GM12872 (cell line): ENCODE measurements around the gene CD59.

ENCODE experiments used
- TF ChIP-seq, protein P1 (sequence below): IDR thresholded peaks from 3 replicates; pipeline ENCODE4 v1.5.1; 2011; ENCODE audit warnings: low read depth, mild to moderate bottlenecking, low read length, moderate library complexity; ENCODE audit not compliant: insufficient read depth

Gene CD59

GRCh38 chr11:33690290-33691065, 45.7 kb downstream of the CD59 start:
- TF ChIP-seq, protein P1, sequence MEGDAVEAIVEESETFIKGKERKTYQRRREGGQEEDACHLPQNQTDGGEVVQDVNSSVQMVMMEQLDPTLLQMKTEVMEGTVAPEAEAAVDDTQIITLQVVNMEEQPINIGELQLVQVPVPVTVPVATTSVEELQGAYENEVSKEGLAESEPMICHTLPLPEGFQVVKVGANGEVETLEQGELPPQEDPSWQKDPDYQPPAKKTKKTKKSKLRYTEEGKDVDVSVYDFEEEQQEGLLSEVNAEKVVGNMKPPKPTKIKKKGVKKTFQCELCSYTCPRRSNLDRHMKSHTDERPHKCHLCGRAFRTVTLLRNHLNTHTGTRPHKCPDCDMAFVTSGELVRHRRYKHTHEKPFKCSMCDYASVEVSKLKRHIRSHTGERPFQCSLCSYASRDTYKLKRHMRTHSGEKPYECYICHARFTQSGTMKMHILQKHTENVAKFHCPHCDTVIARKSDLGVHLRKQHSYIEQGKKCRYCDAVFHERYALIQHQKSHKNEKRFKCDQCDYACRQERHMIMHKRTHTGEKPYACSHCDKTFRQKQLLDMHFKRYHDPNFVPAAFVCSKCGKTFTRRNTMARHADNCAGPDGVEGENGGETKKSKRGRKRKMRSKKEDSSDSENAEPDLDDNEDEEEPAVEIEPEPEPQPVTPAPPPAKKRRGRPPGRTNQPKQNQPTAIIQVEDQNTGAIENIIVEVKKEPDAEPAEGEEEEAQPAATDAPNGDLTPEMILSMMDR = no peak

DNA sequence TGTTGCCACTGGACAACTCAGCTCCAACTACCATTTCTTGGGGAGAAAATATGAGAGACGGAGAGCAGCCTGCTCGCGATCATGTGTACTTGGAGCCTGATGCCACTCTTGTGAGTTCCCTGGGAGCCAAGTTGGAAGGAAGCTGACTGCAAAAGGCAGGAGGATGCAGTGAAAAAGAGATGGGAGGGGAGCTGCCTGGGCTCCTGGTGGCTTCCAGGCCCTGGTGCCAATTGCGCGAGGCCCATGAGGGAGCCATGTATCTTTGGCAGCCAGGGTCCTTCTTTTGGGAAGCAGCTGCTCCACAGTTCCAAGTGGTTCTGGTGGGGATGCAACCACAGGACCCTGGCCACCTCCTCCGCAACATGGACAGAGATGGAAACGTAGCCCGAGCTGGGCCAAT, 46.7 kb downstream of the CD59 start:
- TF ChIP-seq, protein P1 = no peak

DNA sequence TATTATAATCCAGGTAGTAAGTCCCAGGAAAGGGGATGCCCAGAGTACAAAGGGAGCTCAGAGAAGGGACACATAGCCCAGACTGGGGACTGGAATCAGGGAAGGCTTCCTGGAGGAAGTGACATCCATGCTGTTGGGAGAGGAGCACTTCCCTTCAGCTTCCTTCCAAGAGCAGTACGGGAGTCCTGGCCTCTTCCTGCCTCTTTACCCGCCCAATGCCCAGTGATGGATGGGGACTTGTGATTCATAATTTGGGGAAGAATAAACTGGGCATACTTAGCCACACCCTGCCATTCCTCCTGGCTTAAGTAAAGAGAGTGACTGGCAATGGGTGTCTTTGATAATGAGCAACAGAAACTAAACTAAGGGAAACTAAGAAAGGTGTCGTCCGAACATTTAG, 47.1 kb downstream of the CD59 start:
- TF ChIP-seq, protein P1 = no peak

GRCh38 chr11:33687733-33688479, 48.3 kb downstream of the CD59 start:
- TF ChIP-seq, protein P1 = peak; percentile 60; the same call in 2 of the 3 replicates

GRCh38 chr11:33685082-33685481, 51.1 kb downstream of the CD59 start:
- TF ChIP-seq, protein P1 = no peak

DNA sequence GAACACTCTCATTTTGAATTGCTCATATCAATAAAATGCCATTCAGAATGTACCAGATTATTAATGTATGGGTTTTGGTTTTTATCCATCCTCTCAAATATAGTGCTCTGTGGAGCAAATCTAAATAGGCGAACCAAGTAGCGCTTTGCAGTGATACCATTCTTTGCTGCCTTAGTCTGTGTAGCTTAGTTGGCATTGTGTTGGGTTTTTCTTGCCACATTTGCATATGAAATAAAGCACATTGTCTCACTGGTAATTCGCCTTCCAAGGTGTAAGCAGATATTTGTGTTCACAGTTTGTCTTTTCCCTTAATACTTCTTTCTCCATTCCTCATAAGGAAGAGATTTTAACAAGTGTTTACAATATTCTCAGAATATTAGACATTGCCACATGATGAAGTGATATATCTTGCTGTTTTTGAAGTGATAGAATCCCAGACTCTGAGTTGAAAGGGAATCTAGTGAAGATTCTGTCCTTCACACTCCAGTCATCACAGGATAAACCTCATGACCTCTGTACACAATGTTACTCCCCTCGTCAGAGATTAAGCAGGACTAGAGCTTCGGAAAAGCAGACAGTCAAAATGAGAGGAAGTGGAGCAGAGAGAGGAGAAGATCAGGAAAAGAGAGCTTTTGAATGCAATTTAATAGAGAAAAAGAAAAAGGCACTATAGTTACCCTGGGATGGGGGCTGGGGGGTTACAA, 52.1 kb downstream of the CD59 start:
- TF ChIP-seq, protein P1 = no peak

GRCh38 chr11:33682446-33682845, 53.8 kb downstream of the CD59 start:
- TF ChIP-seq, protein P1 = no peak
